ENCODE results near the gene CYTH4.
"Not testable (repeated sequence)": the region's sequence is repeated elsewhere in the genome, so short reads cannot be mapped to it uniquely, and the experiment has no call there.

CYTH4 gene

GRCh38 chr22:37282385-37282677 is at the start of gene CYTH4:
Gene CYTH4 (plus strand): TSS chr22:37282508. CDS start chr22:37282570, 62 bp downstream.
- no peak for DNase-seq

- DNase-seq, result not testable (repeated sequence)
These were observed 48.9 kb upstream of the CYTH4 start for GRCh38 chr22:37233371-37233750.

GRCh38 chr22:37233751-37234631 is 48.3 kb upstream of the CYTH4 start:
- DNase-seq, result no peak

- no peak for DNase-seq
These were observed 47.3 kb upstream of the CYTH4 start for GRCh38 chr22:37234736-37235711.

- no peak for DNase-seq
These were observed 46.3 kb upstream of the CYTH4 start for GRCh38 chr22:37235897-37236607.

- DNase-seq, result no peak
These were observed 44.7 kb upstream of the CYTH4 start for GRCh38 chr22:37237371-37238268.

- DNase-seq, result no peak
These were observed 42.7 kb upstream of the CYTH4 start for GRCh38 chr22:37239336-37240239.

GRCh38 chr22:37240240-37240940 is 41.9 kb upstream of the CYTH4 start:
- DNase-seq, result no peak

GRCh38 chr22:37240941-37241320 is 41.4 kb upstream of the CYTH4 start:
- no peak for DNase-seq

- no peak for DNase-seq
These were observed 40.8 kb upstream of the CYTH4 start for GRCh38 chr22:37241351-37242142.

- no peak for DNase-seq
These were observed 39.9 kb upstream of the CYTH4 start for GRCh38 chr22:37242395-37242918.

- DNase-seq, result no peak
These were observed 38.8 kb upstream of the CYTH4 start for GRCh38 chr22:37243402-37244113.

GRCh38 chr22:37244114-37244921 is 38.0 kb upstream of the CYTH4 start, which contains the start of gene RAC2:
Gene RAC2 (minus strand): TSS chr22:37244269. CDS start chr22:37244148, 121 bp downstream.
- DNase-seq, result no peak

GRCh38 chr22:37244922-37245722 is 37.2 kb upstream of the CYTH4 start:
- DNase-seq, result no peak

GRCh38 chr22:37245740-37246139 is 36.6 kb upstream of the CYTH4 start:
- DNase-seq, result no peak

- no peak for DNase-seq
These were observed 34.1 kb upstream of the CYTH4 start for GRCh38 chr22:37248251-37248650.

GRCh38 chr22:37249986-37250385 is 32.3 kb upstream of the CYTH4 start:
- DNase-seq, result no peak

All from NCI-H1417 treated with DMSO at 0.1 percent for 48 hours (cell line).